Measurements from ENCODE around the gene NBAS. TPM values are rescaled to one million over a fixed set of nuclear protein-coding genes. Genes with fewer than 3 reads are reported as not detected.
"Not testable (repeated sequence)": the region's sequence is repeated elsewhere in the genome, so short reads cannot be mapped to it uniquely, and the experiment has no call there.

NBAS gene
- total RNA-seq, 1 donor from 2014 or later: 52.9 TPM

DNA sequence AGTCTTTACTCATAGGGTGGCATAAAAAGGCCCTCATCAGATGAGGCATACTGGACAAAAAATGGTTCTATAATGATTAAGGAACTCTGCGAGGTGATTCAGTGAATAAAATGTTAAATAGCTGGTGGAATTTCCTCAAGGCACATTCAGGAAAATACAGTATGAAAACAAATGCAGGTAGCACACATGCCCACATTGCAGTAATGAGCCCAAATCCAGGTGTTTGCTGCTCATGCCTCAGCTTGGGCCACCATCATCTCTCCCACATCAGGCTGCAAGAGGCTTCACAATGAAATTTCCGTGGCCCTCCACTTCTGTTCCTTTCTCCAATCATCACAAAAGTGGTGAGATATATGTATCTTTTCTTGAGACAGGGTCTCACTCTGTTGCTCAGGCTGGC, 298.3 kb downstream of the NBAS start:
- Mint-ChIP-seq H3K36me3 (peaks cover 15% of the 10 kb centered on the region), H3K9me3 (peaks cover 12% of the 10 kb centered on the region), H3K4me1 (no peaks in the 10 kb centered on the region), H3K4me3 (no peak overlapping the region), H3K27me3 (ENCODE audit: low read depth) (no peaks in the 10 kb centered on the region), H3K27ac (no peak overlapping the region)
- no peak for DNase-seq (ENCODE audit: low spot score in 2 of 2, unreplicated experiment in 2 of 2)
- TF ChIP-seq, protein P1, sequence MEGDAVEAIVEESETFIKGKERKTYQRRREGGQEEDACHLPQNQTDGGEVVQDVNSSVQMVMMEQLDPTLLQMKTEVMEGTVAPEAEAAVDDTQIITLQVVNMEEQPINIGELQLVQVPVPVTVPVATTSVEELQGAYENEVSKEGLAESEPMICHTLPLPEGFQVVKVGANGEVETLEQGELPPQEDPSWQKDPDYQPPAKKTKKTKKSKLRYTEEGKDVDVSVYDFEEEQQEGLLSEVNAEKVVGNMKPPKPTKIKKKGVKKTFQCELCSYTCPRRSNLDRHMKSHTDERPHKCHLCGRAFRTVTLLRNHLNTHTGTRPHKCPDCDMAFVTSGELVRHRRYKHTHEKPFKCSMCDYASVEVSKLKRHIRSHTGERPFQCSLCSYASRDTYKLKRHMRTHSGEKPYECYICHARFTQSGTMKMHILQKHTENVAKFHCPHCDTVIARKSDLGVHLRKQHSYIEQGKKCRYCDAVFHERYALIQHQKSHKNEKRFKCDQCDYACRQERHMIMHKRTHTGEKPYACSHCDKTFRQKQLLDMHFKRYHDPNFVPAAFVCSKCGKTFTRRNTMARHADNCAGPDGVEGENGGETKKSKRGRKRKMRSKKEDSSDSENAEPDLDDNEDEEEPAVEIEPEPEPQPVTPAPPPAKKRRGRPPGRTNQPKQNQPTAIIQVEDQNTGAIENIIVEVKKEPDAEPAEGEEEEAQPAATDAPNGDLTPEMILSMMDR (IDR thresholded peaks at IDR 0.05; ENCODE audit: unreplicated experiment): no peak

DNA sequence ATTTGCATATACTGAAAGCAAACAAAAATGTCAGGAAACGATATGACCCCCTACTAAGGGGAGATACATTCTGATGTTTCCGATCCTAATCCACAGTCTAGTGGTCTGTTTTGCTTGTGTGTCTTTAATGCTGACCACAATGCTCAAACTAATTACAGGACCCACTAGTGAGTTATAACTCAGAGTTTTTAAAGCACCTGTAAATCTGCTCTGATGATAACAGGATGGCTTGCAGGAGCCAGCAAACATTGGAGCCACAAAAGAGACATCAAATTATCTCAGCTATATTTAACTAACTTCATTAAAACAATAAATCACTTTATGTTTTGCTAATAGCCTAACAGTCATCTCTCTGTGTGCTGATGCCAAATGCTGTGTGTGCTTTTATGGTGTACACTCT, 300.3 kb downstream of the NBAS start:
- TF ChIP-seq, protein P1 (IDR thresholded peaks at IDR 0.05; ENCODE audit: unreplicated experiment): no peak
- H3K4me1 Mint-ChIP-seq: no peaks in the 10 kb centered on the region
- H3K27ac Mint-ChIP-seq: no peak overlapping the region
- H3K9me3 Mint-ChIP-seq: peaks cover 14% of the 10 kb centered on the region
- no peak for DNase-seq (ENCODE audit: low spot score in 2 of 2, unreplicated experiment in 2 of 2)
- H3K36me3 Mint-ChIP-seq: peaks cover 18% of the 10 kb centered on the region
- H3K27me3 Mint-ChIP-seq (ENCODE audit: low read depth): no peaks in the 10 kb centered on the region
- no peak overlapping the region for H3K4me3 Mint-ChIP-seq

DNA sequence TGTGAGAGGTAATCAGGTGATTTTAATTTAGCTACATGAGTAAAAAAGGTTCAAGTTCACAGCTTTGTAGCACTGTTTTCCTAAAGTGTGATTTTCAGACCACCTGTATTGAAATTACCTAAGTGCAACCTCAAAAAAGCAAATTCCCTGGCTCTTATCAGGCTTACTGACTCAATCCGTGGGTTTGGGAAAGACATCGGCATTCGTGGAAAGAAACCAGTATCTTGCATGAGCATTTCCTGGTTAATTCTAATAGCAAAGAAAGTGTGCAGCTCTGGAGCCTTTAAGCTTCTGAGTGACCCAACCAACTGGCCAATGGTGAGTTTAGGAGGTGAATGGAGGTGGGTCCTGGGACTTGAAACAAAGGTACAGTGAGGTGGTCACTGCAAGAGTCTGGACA, 300.9 kb downstream of the NBAS start:
- H3K9me3 Mint-ChIP-seq: peaks cover 21% of the 10 kb centered on the region
- H3K27me3 Mint-ChIP-seq (ENCODE audit: low read depth): no peaks in the 10 kb centered on the region
- no peak overlapping the region for H3K27ac Mint-ChIP-seq
- no peak overlapping the region for H3K4me3 Mint-ChIP-seq
- TF ChIP-seq, protein P1 (IDR thresholded peaks at IDR 0.05; ENCODE audit: unreplicated experiment): no peak
- H3K36me3 Mint-ChIP-seq: peaks cover 24% of the 10 kb centered on the region
- no peaks in the 10 kb centered on the region for H3K4me1 Mint-ChIP-seq
- no peak for DNase-seq (ENCODE audit: low spot score in 2 of 2, unreplicated experiment in 2 of 2)

DNA sequence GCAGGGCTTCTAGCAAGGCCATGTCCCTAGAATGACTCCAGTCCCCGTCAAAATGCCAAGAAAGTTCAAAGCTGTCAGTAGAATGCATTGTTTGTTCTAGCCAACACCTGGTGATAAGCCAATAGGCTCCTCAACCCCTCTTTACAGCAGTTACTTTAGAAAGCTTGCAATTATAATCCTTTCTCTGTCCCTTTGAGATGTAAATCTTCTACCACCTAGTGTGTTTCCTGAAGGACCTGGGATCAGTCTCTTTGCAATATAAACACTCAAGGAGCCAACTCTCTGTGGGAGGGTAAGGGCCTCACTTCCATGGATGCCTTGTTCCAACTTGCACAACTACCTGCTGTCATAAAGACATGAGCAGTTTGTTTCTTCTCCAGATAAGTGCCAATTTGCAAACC, 301.8 kb downstream of the NBAS start:
- Mint-ChIP-seq H3K9me3 (peaks cover 22% of the 10 kb centered on the region), H3K27me3 (ENCODE audit: low read depth) (no peaks in the 10 kb centered on the region), H3K27ac (no peak overlapping the region), H3K36me3 (peaks cover 24% of the 10 kb centered on the region), H3K4me3 (no peak overlapping the region), H3K4me1 (no peaks in the 10 kb centered on the region)
- DNase-seq (ENCODE audit: low spot score in 2 of 2, unreplicated experiment in 2 of 2): no peak
- TF ChIP-seq, protein P1 (IDR thresholded peaks at IDR 0.05; ENCODE audit: unreplicated experiment): no peak

DNA sequence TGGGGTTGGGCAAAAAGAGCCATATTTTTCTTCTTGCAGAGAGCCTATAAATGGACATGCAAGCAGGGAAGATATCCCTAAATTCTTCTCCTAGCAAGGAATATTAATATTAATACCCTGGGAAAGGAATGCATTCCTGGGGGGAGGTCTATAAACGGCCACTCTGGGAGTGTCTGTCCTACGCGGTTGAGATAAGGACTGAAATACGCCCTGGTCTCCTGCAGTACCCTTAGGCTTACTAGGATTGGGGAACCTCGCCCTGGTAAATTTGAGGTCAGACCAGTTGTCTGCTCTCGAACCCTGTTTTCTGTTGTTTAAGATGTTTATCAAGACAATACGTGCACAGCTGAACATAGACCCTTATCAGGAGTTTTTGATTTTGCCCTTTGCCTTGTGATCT, 302.7 kb downstream of the NBAS start:
- H3K4me1 Mint-ChIP-seq; H3K27me3 Mint-ChIP-seq (ENCODE audit: low read depth); H3K4me3 Mint-ChIP-seq; DNase-seq (ENCODE audit: low spot score in 2 of 2, unreplicated experiment in 2 of 2); H3K27ac Mint-ChIP-seq: not testable (repeated sequence)
- Mint-ChIP-seq H3K9me3 (peaks cover 22% of the 10 kb centered on the region), H3K36me3 (peaks cover 24% of the 10 kb centered on the region)

DNA sequence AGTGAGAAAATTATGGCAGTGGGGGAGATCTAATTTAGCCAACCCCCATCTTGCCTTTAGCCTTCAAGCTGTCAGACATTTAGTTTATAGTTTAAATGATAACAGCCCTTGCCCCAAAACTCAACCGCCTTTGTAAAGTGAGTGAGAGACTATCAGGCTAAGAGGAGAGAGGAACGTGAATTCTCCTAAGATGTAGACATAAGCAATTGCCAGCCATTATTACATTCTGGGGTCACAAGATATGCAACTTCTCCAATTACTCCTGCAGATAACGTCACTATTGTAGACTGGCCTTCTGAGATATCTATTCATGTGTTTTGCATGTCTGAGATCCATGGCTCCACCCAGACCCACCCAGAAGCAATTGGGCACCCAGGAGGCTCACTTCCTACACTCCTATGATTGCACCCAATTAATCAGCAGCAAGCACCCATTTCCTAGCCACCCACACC, 307.3 kb downstream of the NBAS start:
- no peaks in the 10 kb centered on the region for H3K4me1 Mint-ChIP-seq
- peaks cover 35% of the 10 kb centered on the region for H3K9me3 Mint-ChIP-seq
- DNase-seq (ENCODE audit: low spot score in 2 of 2, unreplicated experiment in 2 of 2): no peak
- H3K27ac Mint-ChIP-seq: no peak overlapping the region
- peaks cover 38% of the 10 kb centered on the region for H3K36me3 Mint-ChIP-seq
- no peaks in the 10 kb centered on the region for H3K27me3 Mint-ChIP-seq (ENCODE audit: low read depth)
- TF ChIP-seq, protein P1 (IDR thresholded peaks at IDR 0.05; ENCODE audit: unreplicated experiment): no peak
- H3K4me3 Mint-ChIP-seq: no peak overlapping the region

Measured in mesothelial cell of epicardium (in vitro differentiated cells).